Muscle layer of duodenum (tissue), 2 donors: ENCODE results near the gene NAA25.

Experiments
- H3K27ac ChIP-seq: one replicate; pipeline ENCODE4 v1.7.0; 2013; ENCODE audit warnings: mild to moderate bottlenecking, low read length
- H3K27me3 ChIP-seq: one replicate; pipeline ENCODE4 v1.7.0; 2013; ENCODE audit warnings: low read depth, mild to moderate bottlenecking, control low read depth, low read length
- H3K36me3 ChIP-seq, 2 donors: one replicate each; pipeline ENCODE4 v1.7.0; 2013; ENCODE audit warnings: low read length in 2 of 2, control low read depth in 1 of 2, mild to moderate bottlenecking in 1 of 2; ENCODE audit not compliant: insufficient read depth in 2 of 2, control insufficient read depth in 1 of 2
- H3K4me1 ChIP-seq, 2 donors: one replicate each; pipeline ENCODE4 v1.7.0; 2013; ENCODE audit warnings: low read length in 2 of 2, mild to moderate bottlenecking in 2 of 2, control low read depth in 1 of 2, moderate library complexity in 1 of 2; ENCODE audit not compliant: insufficient read depth in 2 of 2, control insufficient read depth in 1 of 2
- H3K4me3 ChIP-seq, 2 donors: one replicate each; pipeline ENCODE4 v1.7.0; 2013; ENCODE audit warnings: low read length in 2 of 2, low read depth in 1 of 2, mild to moderate bottlenecking in 1 of 2
- H3K9me3 ChIP-seq, 2 donors: one replicate each; pipeline ENCODE4 v1.7.0; 2013; ENCODE audit warnings: low read length in 2 of 2, control low read depth in 1 of 2, mild to moderate bottlenecking in 1 of 2; ENCODE audit not compliant: control insufficient read depth in 1 of 2
- donor health status: healthy.

NAA25 gene

DNA sequence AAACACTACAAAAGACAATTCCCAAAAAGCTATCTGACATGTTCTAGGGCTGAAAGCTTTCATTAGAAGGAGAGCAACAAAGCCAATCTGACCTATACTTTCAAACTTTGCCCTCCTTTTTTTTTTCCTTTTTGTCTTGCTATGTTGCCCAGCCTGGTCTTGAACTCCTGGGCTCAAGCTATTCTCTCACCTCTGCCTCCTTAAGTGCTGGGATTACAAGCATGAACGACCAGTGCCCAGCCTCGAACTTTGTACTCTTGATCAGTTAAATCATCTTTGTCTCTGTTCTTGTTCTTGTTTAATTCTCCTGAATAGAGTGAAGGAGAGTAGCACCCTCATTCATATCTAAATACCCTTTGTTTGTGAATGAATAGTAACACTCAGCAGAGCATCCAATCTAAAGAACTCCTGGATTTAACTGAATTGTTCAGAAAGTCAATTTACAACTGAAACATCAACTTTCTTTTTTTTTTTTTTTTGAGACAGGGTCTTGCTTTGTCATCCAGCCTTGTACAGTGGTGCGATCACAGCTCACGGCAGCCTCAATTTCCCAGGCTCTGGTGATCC is 73.3 kb downstream of the NAA25 start:
- Histone ChIP-seq H3K4me3 (no peak overlapping the region), H3K36me3 (peaks cover 56 to 65% of the 10 kb centered on the region in 2 donors), H3K27ac (no peak overlapping the region), H3K27me3 (no peaks in the 10 kb centered on the region), H3K9me3 (no peaks in the 10 kb centered on the region), H3K4me1 (no peaks in the 10 kb centered on the region)

- Histone ChIP-seq H3K36me3 (peaks cover 40 to 58% of the 10 kb centered on the region in 2 donors), H3K27ac (no peak overlapping the region), H3K9me3 (no peaks in the 10 kb centered on the region), H3K4me1 (no peaks in the 10 kb centered on the region), H3K27me3 (no peaks in the 10 kb centered on the region), H3K4me3 (no peak overlapping the region)
Observed at GRCh38 chr12:112032292-112032691, 76.3 kb downstream of the NAA25 start.

DNA sequence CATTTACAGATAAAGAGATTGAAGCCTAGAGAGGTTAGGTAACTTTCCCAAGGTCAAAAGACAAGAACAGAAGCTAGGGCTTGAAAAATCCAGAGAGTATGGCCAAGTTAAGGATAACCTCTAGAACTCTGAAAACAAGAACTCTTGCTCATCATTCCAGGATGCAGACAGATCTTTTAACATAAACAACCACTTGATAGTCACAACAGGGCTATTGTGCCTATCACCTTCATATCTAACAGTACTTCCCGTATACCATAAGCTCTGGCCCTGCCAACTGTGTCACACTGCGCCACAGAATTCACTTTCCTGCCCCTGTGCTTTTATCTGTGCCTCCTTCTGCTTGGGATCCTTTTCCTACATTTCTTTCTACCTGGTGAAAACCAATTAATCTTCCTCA is 77.1 kb downstream of the NAA25 start:
- peaks cover 35 to 52% of the 10 kb centered on the region in 2 donors for H3K36me3 ChIP-seq
- no peak overlapping the region for H3K27ac ChIP-seq
- H3K4me3 ChIP-seq, result no peak overlapping the region
- H3K4me1 ChIP-seq, result no peaks in the 10 kb centered on the region
- no peaks in the 10 kb centered on the region for H3K27me3 ChIP-seq
- H3K9me3 ChIP-seq, result no peaks in the 10 kb centered on the region

GRCh38 chr12:112029301-112029700 is 79.3 kb downstream of the NAA25 start:
- H3K27me3 ChIP-seq, result no peaks in the 10 kb centered on the region
- no peak overlapping the region for H3K4me3 ChIP-seq
- no peaks in the 10 kb centered on the region for H3K4me1 ChIP-seq
- peaks cover 29 to 48% of the 10 kb centered on the region in 2 donors for H3K36me3 ChIP-seq
- no peaks in the 10 kb centered on the region for H3K9me3 ChIP-seq
- H3K27ac ChIP-seq, result no peak overlapping the region

GRCh38 chr12:112025808-112026375 is 82.7 kb downstream of the NAA25 start:
- Histone ChIP-seq H3K9me3 (no peaks in the 10 kb centered on the region), H3K4me3 (no peak overlapping the region), H3K27ac (no peak overlapping the region), H3K4me1 (no peaks in the 10 kb centered on the region), H3K36me3 (peaks cover 39 to 51% of the 10 kb centered on the region in 2 donors), H3K27me3 (no peaks in the 10 kb centered on the region)

- Histone ChIP-seq H3K4me3 (no peak overlapping the region), H3K9me3 (no peaks in the 10 kb centered on the region), H3K36me3 (peaks cover 38 to 49% of the 10 kb centered on the region in 2 donors), H3K27ac (no peak overlapping the region), H3K27me3 (no peaks in the 10 kb centered on the region), H3K4me1 (no peaks in the 10 kb centered on the region)
Observed at GRCh38 chr12:112023759-112024396, 84.7 kb downstream of the NAA25 start.

DNA sequence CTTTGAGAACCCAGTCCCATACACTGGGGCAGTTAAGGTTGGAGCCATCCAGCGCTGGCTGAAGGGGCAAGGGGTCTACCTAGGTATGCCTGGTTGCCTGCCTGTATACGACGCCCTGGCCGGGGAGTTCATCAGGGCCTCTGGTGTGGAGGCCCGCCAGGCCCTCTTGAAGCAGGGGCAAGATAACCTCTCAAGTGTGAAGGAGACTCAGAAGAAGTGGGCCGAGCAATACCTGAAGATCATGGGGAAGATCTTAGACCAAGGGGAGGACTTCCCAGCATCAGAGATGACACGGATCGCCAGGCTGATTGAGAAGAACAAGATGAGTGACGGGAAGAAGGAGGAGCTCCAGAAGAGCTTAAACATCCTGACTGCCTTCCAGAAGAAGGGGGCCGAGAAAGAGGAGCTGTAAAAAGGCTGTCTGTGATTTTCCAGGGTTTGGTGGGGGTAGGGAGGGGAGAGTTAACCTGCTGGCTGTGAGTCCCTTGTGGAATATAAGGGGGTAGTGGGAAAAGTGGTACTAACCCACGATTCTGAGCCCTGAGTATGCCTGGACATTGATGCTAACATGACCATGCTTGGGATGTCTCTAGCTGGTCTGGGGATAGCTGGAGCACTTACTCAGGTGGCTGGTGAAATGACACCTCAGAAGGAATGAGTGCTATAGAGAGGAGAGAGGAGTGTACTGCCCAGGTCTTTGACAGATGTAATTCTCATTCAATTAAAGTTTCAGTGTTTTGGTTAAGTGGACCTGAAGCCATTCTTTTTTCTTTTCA is 86.2 kb downstream of the NAA25 start:
- H3K4me3 ChIP-seq, result no peak overlapping the region
- H3K27me3 ChIP-seq, result no peaks in the 10 kb centered on the region
- peaks cover 37 to 41% of the 10 kb centered on the region in 2 donors for H3K36me3 ChIP-seq
- no peaks in the 10 kb centered on the region for H3K4me1 ChIP-seq
- no peaks in the 10 kb centered on the region for H3K9me3 ChIP-seq
- H3K27ac ChIP-seq, result no peak overlapping the region

GRCh38 chr12:112020947-112021457 is 87.6 kb downstream of the NAA25 start:
- H3K4me3 ChIP-seq, result no peak overlapping the region
- peaks cover 37 to 43% of the 10 kb centered on the region in 2 donors for H3K36me3 ChIP-seq
- H3K4me1 ChIP-seq, result no peaks in the 10 kb centered on the region
- no peaks in the 10 kb centered on the region for H3K27me3 ChIP-seq
- no peaks in the 10 kb centered on the region for H3K9me3 ChIP-seq
- H3K27ac ChIP-seq, result no peak overlapping the region

GRCh38 chr12:112018571-112019237 is 89.9 kb downstream of the NAA25 start:
- no peaks in the 10 kb centered on the region for H3K9me3 ChIP-seq
- no peak overlapping the region for H3K27ac ChIP-seq
- H3K36me3 ChIP-seq, result peaks cover 32 to 38% of the 10 kb centered on the region in 2 donors
- no peaks in the 10 kb centered on the region for H3K27me3 ChIP-seq
- peaks cover 4 to 9% of the 10 kb centered on the region in 2 donors for H3K4me1 ChIP-seq
- H3K4me3 ChIP-seq, result no peak overlapping the region

GRCh38 chr12:112017041-112017440 is 91.5 kb downstream of the NAA25 start:
- Histone ChIP-seq H3K4me3 (no peak overlapping the region), H3K9me3 (no peaks in the 10 kb centered on the region), H3K27ac (no peak overlapping the region), H3K27me3 (no peaks in the 10 kb centered on the region), H3K4me1 (peaks cover 5 to 13% of the 10 kb centered on the region in 2 donors), H3K36me3 (peaks cover 15 to 28% of the 10 kb centered on the region in 2 donors)

DNA sequence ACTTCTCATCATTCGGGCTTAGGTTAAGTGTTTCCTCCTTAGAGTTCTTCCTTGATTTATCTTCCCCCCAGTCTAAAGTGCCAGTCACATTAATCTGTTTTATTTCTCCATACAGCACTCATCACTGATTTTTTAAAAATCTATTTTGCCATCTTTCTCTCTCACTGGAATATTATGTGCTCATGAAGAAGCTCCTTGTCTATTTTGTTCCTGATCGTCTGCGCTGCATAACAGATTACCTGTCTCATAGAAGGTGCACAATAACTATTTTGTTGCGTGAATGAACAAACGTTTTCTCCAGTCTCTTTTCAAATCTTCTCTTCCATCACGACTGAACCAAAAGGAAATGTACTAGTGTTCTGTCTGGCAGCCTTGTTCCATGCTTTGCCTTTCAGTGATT is 92.6 kb downstream of the NAA25 start:
- Histone ChIP-seq H3K36me3 (peaks cover 11 to 20% of the 10 kb centered on the region in 2 donors), H3K27me3 (no peaks in the 10 kb centered on the region), H3K4me1 (peaks cover 13 to 24% of the 10 kb centered on the region in 2 donors), H3K27ac (no peak overlapping the region), H3K4me3 (no peak overlapping the region), H3K9me3 (no peaks in the 10 kb centered on the region)
